CD4-positive, alpha-beta T cell treated with Interleukin-21 for 1 hour (primary cell): ENCODE measurements around the gene SETDB1.
"Not testable (repeated sequence)": the region's sequence is repeated elsewhere in the genome, so short reads cannot be mapped to it uniquely, and the experiment has no call there.

Experiments
- DNase-seq: peaks from one replicate; pipeline ENCODE4 v3.0.0-alpha.2; 2020

The SETDB1 gene

GRCh38 chr1:150926097-150926741 is at the start of gene SETDB1:
Gene SETDB1, plus strand, starts transcription at chr1:150926363. Its CDS starts 1,352 bp downstream, at chr1:150927715.
- DNase-seq, result peak; percentile 97

GRCh38 chr1:150878931-150879330 is 47.2 kb upstream of the SETDB1 start:
- DNase-seq, result not testable (repeated sequence)

GRCh38 chr1:150881331-150882070 is 44.7 kb upstream of the SETDB1 start:
- DNase-seq, result no peak

- not testable (repeated sequence) for DNase-seq
These were observed 43.0 kb upstream of the SETDB1 start for GRCh38 chr1:150883121-150883520.

- DNase-seq, result no peak
These were observed 39.1 kb upstream of the SETDB1 start, which contains the start of gene CTXND2 for GRCh38 chr1:150887018-150887417. Gene CTXND2, plus strand, starts transcription at chr1:150887136. Its CDS starts 25,179 bp downstream, at chr1:150912315.

GRCh38 chr1:150888727-150889126 is 37.4 kb upstream of the SETDB1 start:
- no peak for DNase-seq

- no peak for DNase-seq
These were observed 36.1 kb upstream of the SETDB1 start for GRCh38 chr1:150890033-150890416.

GRCh38 chr1:150893336-150893913 is 32.7 kb upstream of the SETDB1 start:
- DNase-seq, result no peak

- no peak for DNase-seq
These were observed 30.5 kb upstream of the SETDB1 start for GRCh38 chr1:150895618-150896017.

GRCh38 chr1:150899795-150900194 is 26.4 kb upstream of the SETDB1 start:
- DNase-seq, result not testable (repeated sequence)

- no peak for DNase-seq
These were observed 23.8 kb upstream of the SETDB1 start for GRCh38 chr1:150902346-150902745.

- no peak for DNase-seq
These were observed 23.4 kb upstream of the SETDB1 start for GRCh38 chr1:150902751-150903150.

- DNase-seq, result no peak
These were observed 20.9 kb upstream of the SETDB1 start for GRCh38 chr1:150905301-150905700.

GRCh38 chr1:150906329-150906728 is 19.8 kb upstream of the SETDB1 start:
- DNase-seq, result no peak

GRCh38 chr1:150906813-150907212 is 19.4 kb upstream of the SETDB1 start:
- no peak for DNase-seq

- DNase-seq, result no peak
These were observed 16.5 kb upstream of the SETDB1 start for GRCh38 chr1:150909585-150910180.

- no peak for DNase-seq
These were observed 13.5 kb upstream of the SETDB1 start for GRCh38 chr1:150912623-150913022.

- DNase-seq, result no peak
These were observed 8.8 kb upstream of the SETDB1 start for GRCh38 chr1:150917387-150917786.

- peak; percentile 82 for DNase-seq
These were observed 3.6 kb upstream of the SETDB1 start for GRCh38 chr1:150922519-150922975.

- DNase-seq, result peak; percentile 9
These were observed 1.1 kb upstream of the SETDB1 start for GRCh38 chr1:150925080-150925479.

GRCh38 chr1:150927624-150928023 is 1.5 kb downstream of the SETDB1 start:
- no peak for DNase-seq

GRCh38 chr1:150928286-150928685 is 2.1 kb downstream of the SETDB1 start:
- no peak for DNase-seq

- not testable (repeated sequence) for DNase-seq
These were observed 2.6 kb downstream of the SETDB1 start for GRCh38 chr1:150928775-150929174.
